ENCODE results near the gene ANKRD6.

DNA sequence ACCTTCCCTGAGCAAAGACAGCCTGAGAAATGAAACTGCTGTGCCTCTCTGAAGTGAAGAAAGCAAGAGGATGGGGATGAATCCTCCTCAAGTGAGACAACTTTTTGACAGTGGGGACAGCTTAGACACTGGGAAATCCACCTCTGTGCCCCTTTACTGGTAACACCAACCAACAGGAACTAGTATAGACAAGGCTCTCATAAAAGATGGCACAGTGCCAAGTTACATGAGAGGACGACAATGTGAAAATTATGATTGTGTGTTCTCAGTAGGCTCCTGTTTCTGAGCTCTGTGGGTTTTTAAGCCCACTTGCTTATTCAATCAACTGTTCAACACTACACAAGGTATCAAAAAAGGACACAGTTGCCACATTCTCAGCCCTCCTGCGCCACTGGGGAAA lies 247.2 kb downstream of the ANKRD6 start:
- TF ChIP-seq POLR2AphosphoS5 (IDR thresholded peaks at IDR 0.05; ENCODE audit: insufficient read depth, low read depth, low read length) (no peak), JUN (IDR thresholded peaks at IDR 0.05; ENCODE audit: borderline replicate concordance, insufficient read depth, insufficient read length, low read depth) (no peak), FOS (IDR thresholded peaks at IDR 0.05; ENCODE audit: borderline replicate concordance, insufficient read depth, low read length) (no peak), POLR2A (IDR thresholded peaks at IDR 0.05; ENCODE audit: low read depth, low read length) (no peak), EZH2 (IDR thresholded peaks at IDR 0.05; ENCODE audit: borderline replicate concordance, low read depth, low read length, severe bottlenecking) (no peak)
- TF ChIP-seq, protein P1, sequence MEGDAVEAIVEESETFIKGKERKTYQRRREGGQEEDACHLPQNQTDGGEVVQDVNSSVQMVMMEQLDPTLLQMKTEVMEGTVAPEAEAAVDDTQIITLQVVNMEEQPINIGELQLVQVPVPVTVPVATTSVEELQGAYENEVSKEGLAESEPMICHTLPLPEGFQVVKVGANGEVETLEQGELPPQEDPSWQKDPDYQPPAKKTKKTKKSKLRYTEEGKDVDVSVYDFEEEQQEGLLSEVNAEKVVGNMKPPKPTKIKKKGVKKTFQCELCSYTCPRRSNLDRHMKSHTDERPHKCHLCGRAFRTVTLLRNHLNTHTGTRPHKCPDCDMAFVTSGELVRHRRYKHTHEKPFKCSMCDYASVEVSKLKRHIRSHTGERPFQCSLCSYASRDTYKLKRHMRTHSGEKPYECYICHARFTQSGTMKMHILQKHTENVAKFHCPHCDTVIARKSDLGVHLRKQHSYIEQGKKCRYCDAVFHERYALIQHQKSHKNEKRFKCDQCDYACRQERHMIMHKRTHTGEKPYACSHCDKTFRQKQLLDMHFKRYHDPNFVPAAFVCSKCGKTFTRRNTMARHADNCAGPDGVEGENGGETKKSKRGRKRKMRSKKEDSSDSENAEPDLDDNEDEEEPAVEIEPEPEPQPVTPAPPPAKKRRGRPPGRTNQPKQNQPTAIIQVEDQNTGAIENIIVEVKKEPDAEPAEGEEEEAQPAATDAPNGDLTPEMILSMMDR (IDR thresholded peaks at IDR 0.05; ENCODE audit: extremely low read depth in 1 of 2, insufficient read depth in 1 of 2, low read depth in 1 of 2, low read length in 2 of 2): no peak
